GM18870 (cell line): ENCODE measurements around the gene SIGLEC8.
"Not testable (repeated sequence)": the region's sequence is repeated elsewhere in the genome, so short reads cannot be mapped to it uniquely, and the experiment has no call there.

ENCODE experiments used
- ATAC-seq: cut with Tn5 transposase; IDR thresholded peaks from one replicate; pipeline ENCODE4 v1.9.1; 2021; ENCODE audit warnings: moderate library complexity; ENCODE audit not compliant: unreplicated experiment

SIGLEC8 gene

GRCh38 chr19:51448011-51448410, 10.2 kb downstream of the SIGLEC8 start:
- ATAC-seq: no peak

GRCh38 chr19:51447510-51447909, 10.7 kb downstream of the SIGLEC8 start:
- not testable (repeated sequence) for ATAC-seq

- ATAC-seq: peak; percentile 93
Observed at GRCh38 chr19:51441410-51442390, 16.6 kb downstream of the SIGLEC8 start.

GRCh38 chr19:51440846-51441409, 17.3 kb downstream of the SIGLEC8 start:
- no peak for ATAC-seq

- ATAC-seq: no peak
Observed at GRCh38 chr19:51440052-51440451, 18.2 kb downstream of the SIGLEC8 start.

- no peak for ATAC-seq
Observed at GRCh38 chr19:51439021-51439465, 19.2 kb downstream of the SIGLEC8 start.

- no peak for ATAC-seq
Observed at GRCh38 chr19:51434456-51434855, 23.8 kb downstream of the SIGLEC8 start.

GRCh38 chr19:51433043-51433442, 25.2 kb downstream of the SIGLEC8 start:
- ATAC-seq: no peak

GRCh38 chr19:51431124-51431523, 27.1 kb downstream of the SIGLEC8 start:
- no peak for ATAC-seq

- ATAC-seq: no peak
Observed at GRCh38 chr19:51430221-51430620, 28.0 kb downstream of the SIGLEC8 start.

GRCh38 chr19:51427201-51427600, 31.1 kb downstream of the SIGLEC8 start:
- no peak for ATAC-seq

- no peak for ATAC-seq
Observed at GRCh38 chr19:51422053-51422448, 36.2 kb downstream of the SIGLEC8 start.

GRCh38 chr19:51421229-51422052, 36.8 kb downstream of the SIGLEC8 start:
- ATAC-seq: no peak

- ATAC-seq: not testable (repeated sequence)
Observed at GRCh38 chr19:51420511-51420910, 37.7 kb downstream of the SIGLEC8 start.

GRCh38 chr19:51418707-51419106, 39.5 kb downstream of the SIGLEC8 start:
- ATAC-seq: no peak

GRCh38 chr19:51417810-51418157, 40.5 kb downstream of the SIGLEC8 start:
- no peak for ATAC-seq

GRCh38 chr19:51417107-51417809, 41.0 kb downstream of the SIGLEC8 start, which contains the start of gene SIGLEC10:
Gene SIGLEC10 (minus strand): TSS chr19:51417642. CDS start chr19:51417581, 61 bp downstream.
- ATAC-seq: no peak

GRCh38 chr19:51416422-51416821, 41.8 kb downstream of the SIGLEC8 start:
- ATAC-seq: not testable (repeated sequence)

- ATAC-seq: no peak
Observed at GRCh38 chr19:51415187-51415586, 43.1 kb downstream of the SIGLEC8 start.

GRCh38 chr19:51410950-51411748, 47.1 kb downstream of the SIGLEC8 start:
- ATAC-seq: no peak
